Cardiac fibroblast (primary cell): ENCODE results near the gene PHF21A.

Source experiments
- DNase-seq, 2 donors: peaks; one replicate each; pipeline versions ENCODE4 v3.0.0 to v3.0.0-alpha.2; 2010; ENCODE audit warnings: low read depth in 2 of 2
- H3K4me3 ChIP-seq, 2 donors: replicated peaks in 1 of 2; 1 replicate in 1 of 2; 2 replicates in 1 of 2; pipeline ENCODE4 v1.5.1; 2011; ENCODE audit warnings: low read depth in 2 of 2, low read length in 2 of 2, mild to moderate bottlenecking in 2 of 2, moderate library complexity in 1 of 2
- CTCF ChIP-seq: IDR thresholded peaks from one replicate; pipeline ENCODE4 v1.5.1; 2011; ENCODE audit warnings: low read depth, mild to moderate bottlenecking, low read length, inconsistent platforms

The PHF21A gene

GRCh38 chr11:45997599-45997998 is 123.7 kb downstream of the PHF21A start:
- no peak for TF ChIP-seq CTCF

GRCh38 chr11:45995342-45995734 is 125.9 kb downstream of the PHF21A start:
- DNase-seq: no peak
- no peak for TF ChIP-seq CTCF
- no peak overlapping the region for H3K4me3 ChIP-seq

More at GRCh38 chr11:45997599-45997998, 123.7 kb downstream of the PHF21A start:
- DNase-seq: no peak
- no peak overlapping the region for H3K4me3 ChIP-seq

- DNase-seq: peak; percentile 23 to 71
- TF ChIP-seq CTCF: no peak
- no peak overlapping the region for H3K4me3 ChIP-seq
Observed at GRCh38 chr11:45994371-45995341, 126.6 kb downstream of the PHF21A start.

- no peak overlapping the region for H3K4me3 ChIP-seq
- DNase-seq: peak; percentile 40 to 84
- no peak for TF ChIP-seq CTCF
Observed at GRCh38 chr11:45993531-45994001, 127.7 kb downstream of the PHF21A start.

GRCh38 chr11:45988921-45989320 is 132.3 kb downstream of the PHF21A start:
- no peak for DNase-seq
- TF ChIP-seq CTCF: no peak
- H3K4me3 ChIP-seq: no peak overlapping the region

- H3K4me3 ChIP-seq: no peak overlapping the region
- DNase-seq: no peak
- no peak for TF ChIP-seq CTCF
Observed at GRCh38 chr11:45985212-45985611, 136.0 kb downstream of the PHF21A start.

- H3K4me3 ChIP-seq: no peak overlapping the region
- no peak for TF ChIP-seq CTCF
- no peak for DNase-seq
Observed at GRCh38 chr11:45984192-45984591, 137.1 kb downstream of the PHF21A start.
